ENCODE results near the gene GUCY1A2. TPM values are rescaled to one million over a fixed set of nuclear protein-coding genes. Genes with fewer than 3 reads are reported as not detected.

The GUCY1A2 gene
- total and polyA plus RNA-seq, 2 donors (not counting 1 experiment from before 2014, with no cell fraction given): not detected

DNA sequence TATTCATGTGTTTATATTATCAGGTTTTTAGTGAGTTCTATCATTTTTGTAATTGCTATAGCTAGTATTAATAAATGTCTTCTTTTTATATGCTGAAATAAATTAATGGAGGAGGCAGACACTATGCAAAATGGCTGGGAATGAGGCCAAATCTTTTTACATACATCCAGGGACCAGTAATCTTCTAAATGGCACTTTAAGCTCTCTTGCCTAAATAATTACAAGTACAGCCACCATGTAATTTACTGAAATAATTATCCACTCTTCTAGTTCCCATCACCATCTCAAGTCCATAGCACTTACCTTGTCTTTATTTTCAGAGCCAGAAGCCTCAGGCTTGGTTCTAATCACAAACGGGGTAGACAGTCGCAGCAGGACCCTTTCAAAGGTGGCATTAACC, 79.1 kb downstream of the GUCY1A2 start:
- 75% methylated on average over 2 of the region's 2 CpGs for WGBS (ENCODE audit: insufficient coverage)
- no peaks in the 10 kb centered on the region for H3K4me1 Mint-ChIP-seq
- Histone ChIP-seq H3K27ac (ENCODE audit: low read length in 2 of 2) (no peak overlapping the region), H3K79me2 (ENCODE audit: control insufficient read depth, insufficient read depth, low read length) (no peaks in the 10 kb centered on the region), H3K36me3 (replicated peaks in 1 of 2; ENCODE audit: control extremely low read depth in 1 of 2, control insufficient read depth in 1 of 2, extremely low read depth in 1 of 2, insufficient read depth in 2 of 2, low read length in 1 of 2) (no peaks in the 10 kb centered on the region), H4K20me1 (ENCODE audit: control insufficient read depth, insufficient read depth, low read length, poor library complexity, severe bottlenecking) (no peaks in the 10 kb centered on the region), H2AFZ (ENCODE audit: insufficient read depth, low read depth, low read length, poor library complexity, severe bottlenecking) (no peak overlapping the region), H3K4me2 (replicated peaks; ENCODE audit: low read depth, low read length, poor library complexity, severe bottlenecking) (no peak overlapping the region), H3K9ac (ENCODE audit: low read length) (no peak overlapping the region), H3K9me3 (ENCODE audit: control extremely low read depth in 1 of 3, control insufficient read depth in 2 of 3, insufficient read depth in 1 of 3, low read length in 2 of 3) (no peaks in the 10 kb centered on the region), H3K27me3 (replicated peaks in 1 of 4; ENCODE audit: control extremely low read depth in 1 of 4, control insufficient read depth in 3 of 4, insufficient read depth in 4 of 4, low read length in 3 of 4) (no peaks in the 10 kb centered on the region), H3K4me3 (ENCODE audit: control extremely low read depth in 1 of 5, extremely low read depth in 1 of 5, insufficient read depth in 1 of 5, low read depth in 2 of 5, low read length in 4 of 5) (no peak overlapping the region), H3K4me1 (ENCODE audit: control insufficient read depth in 2 of 2, insufficient read depth in 2 of 2, low read length in 2 of 2) (no peaks in the 10 kb centered on the region)
- no peaks in the 10 kb centered on the region for H3K9me3 Mint-ChIP-seq (ENCODE audit: insufficient read depth)
- H3K27me3 Mint-ChIP-seq: no peaks in the 10 kb centered on the region
- ATAC-seq (ENCODE audit: low read depth) (no peak), DNase-seq (no peak)
- no peak for TF ChIP-seq EZH2 (IDR thresholded peaks at IDR 0.05; ENCODE audit: borderline replicate concordance, insufficient read depth, low read depth, low read length, poor library complexity, severe bottlenecking)
- TF ChIP-seq, protein P1, sequence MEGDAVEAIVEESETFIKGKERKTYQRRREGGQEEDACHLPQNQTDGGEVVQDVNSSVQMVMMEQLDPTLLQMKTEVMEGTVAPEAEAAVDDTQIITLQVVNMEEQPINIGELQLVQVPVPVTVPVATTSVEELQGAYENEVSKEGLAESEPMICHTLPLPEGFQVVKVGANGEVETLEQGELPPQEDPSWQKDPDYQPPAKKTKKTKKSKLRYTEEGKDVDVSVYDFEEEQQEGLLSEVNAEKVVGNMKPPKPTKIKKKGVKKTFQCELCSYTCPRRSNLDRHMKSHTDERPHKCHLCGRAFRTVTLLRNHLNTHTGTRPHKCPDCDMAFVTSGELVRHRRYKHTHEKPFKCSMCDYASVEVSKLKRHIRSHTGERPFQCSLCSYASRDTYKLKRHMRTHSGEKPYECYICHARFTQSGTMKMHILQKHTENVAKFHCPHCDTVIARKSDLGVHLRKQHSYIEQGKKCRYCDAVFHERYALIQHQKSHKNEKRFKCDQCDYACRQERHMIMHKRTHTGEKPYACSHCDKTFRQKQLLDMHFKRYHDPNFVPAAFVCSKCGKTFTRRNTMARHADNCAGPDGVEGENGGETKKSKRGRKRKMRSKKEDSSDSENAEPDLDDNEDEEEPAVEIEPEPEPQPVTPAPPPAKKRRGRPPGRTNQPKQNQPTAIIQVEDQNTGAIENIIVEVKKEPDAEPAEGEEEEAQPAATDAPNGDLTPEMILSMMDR (IDR thresholded peaks at IDR 0.05): no peak
- H3K27ac Mint-ChIP-seq: no peak overlapping the region
- H3K4me3 Mint-ChIP-seq: no peak overlapping the region
- POLR2A ChIA-PET: no interaction called here
- CTCF ChIA-PET: no interaction called here
- intact Hi-C loops (cut with micrococcal nuclease): no loop called here

DNA sequence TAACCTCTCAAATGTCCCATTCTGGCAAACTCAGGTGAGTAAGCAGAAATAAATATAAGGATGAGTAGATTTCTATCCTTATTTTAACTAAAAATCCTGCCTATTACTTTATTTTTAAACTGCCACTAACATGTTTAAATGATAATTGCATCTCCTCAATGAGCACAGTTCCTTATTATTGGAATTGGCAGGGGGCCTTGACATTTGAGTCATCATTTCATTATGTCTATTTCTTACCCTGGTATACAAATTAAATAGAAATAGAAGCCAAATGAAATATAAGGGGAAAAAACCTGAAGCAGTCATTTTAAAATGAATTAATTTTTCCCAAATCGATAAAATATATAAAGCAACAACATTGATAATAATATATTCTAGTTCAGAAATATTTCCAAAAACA, 81.2 kb downstream of the GUCY1A2 start:
- ChIA-PET CTCF (no interaction called here), POLR2A (no interaction called here)
- H3K4me3 Mint-ChIP-seq: no peak overlapping the region
- WGBS (ENCODE audit: insufficient coverage): no CpG with 5 or more reads among the region's 1 CpG
- no peaks in the 10 kb centered on the region for H3K9me3 ChIP-seq (ENCODE audit: control extremely low read depth in 1 of 3, control insufficient read depth in 2 of 3, insufficient read depth in 1 of 3, low read length in 2 of 3)
- H3K4me2 ChIP-seq (replicated peaks; ENCODE audit: low read depth, low read length, poor library complexity, severe bottlenecking): no peak overlapping the region
- H3K79me2 ChIP-seq (ENCODE audit: control insufficient read depth, insufficient read depth, low read length): no peaks in the 10 kb centered on the region
- H3K4me1 ChIP-seq (ENCODE audit: control insufficient read depth in 2 of 2, insufficient read depth in 2 of 2, low read length in 2 of 2): no peaks in the 10 kb centered on the region
- no peaks in the 10 kb centered on the region for H3K27me3 ChIP-seq (replicated peaks in 1 of 4; ENCODE audit: control extremely low read depth in 1 of 4, control insufficient read depth in 3 of 4, insufficient read depth in 4 of 4, low read length in 3 of 4)
- no peak for DNase-seq
- H3K36me3 ChIP-seq (replicated peaks in 1 of 2; ENCODE audit: control extremely low read depth in 1 of 2, control insufficient read depth in 1 of 2, extremely low read depth in 1 of 2, insufficient read depth in 2 of 2, low read length in 1 of 2): no peaks in the 10 kb centered on the region
- no peak overlapping the region for H3K27ac Mint-ChIP-seq
- no peak overlapping the region for H2AFZ ChIP-seq (ENCODE audit: insufficient read depth, low read depth, low read length, poor library complexity, severe bottlenecking)
- no peaks in the 10 kb centered on the region for H4K20me1 ChIP-seq (ENCODE audit: control insufficient read depth, insufficient read depth, low read length, poor library complexity, severe bottlenecking)
- no peak overlapping the region for H3K9ac ChIP-seq (ENCODE audit: low read length)
- no peak for ATAC-seq (ENCODE audit: low read depth)
- TF ChIP-seq, protein P1 (IDR thresholded peaks at IDR 0.05): no peak
- TF ChIP-seq EZH2 (IDR thresholded peaks at IDR 0.05; ENCODE audit: borderline replicate concordance, insufficient read depth, low read depth, low read length, poor library complexity, severe bottlenecking): no peak
- no peak overlapping the region for H3K27ac ChIP-seq (ENCODE audit: low read length in 2 of 2)
- no peaks in the 10 kb centered on the region for H3K27me3 Mint-ChIP-seq
- H3K9me3 Mint-ChIP-seq (ENCODE audit: insufficient read depth): no peaks in the 10 kb centered on the region
- H3K4me1 Mint-ChIP-seq: no peaks in the 10 kb centered on the region
- intact Hi-C loops (cut with micrococcal nuclease): no loop called here
- no peak overlapping the region for H3K4me3 ChIP-seq (ENCODE audit: control extremely low read depth in 1 of 5, extremely low read depth in 1 of 5, insufficient read depth in 1 of 5, low read depth in 2 of 5, low read length in 4 of 5)

Data from B cell (primary cell).